ENCODE results near the gene DDI1. TPM values are rescaled to one million over a fixed set of nuclear protein-coding genes. Genes with fewer than 3 reads are reported as not detected.

DDI1 gene
- polyA plus RNA-seq, result not detected

GRCh38 chr11:104036588-104036987 is at the start of gene DDI1:
Gene DDI1, plus strand, starts transcription at chr11:104036640. Its CDS starts 183 bp downstream, at chr11:104036823.
- Histone ChIP-seq H3K4me1 (ENCODE audit: control insufficient read depth in 2 of 2, insufficient read depth in 2 of 2, low read length in 1 of 2) (no peaks in the 10 kb centered on the region), H3K27me3 (ENCODE audit: control insufficient read depth in 1 of 2, insufficient read depth in 2 of 2, low read length in 2 of 2) (no peaks in the 10 kb centered on the region), H3K9me3 (ENCODE audit: control insufficient read depth in 2 of 2, insufficient read depth in 1 of 2, low read depth in 1 of 2, low read length in 1 of 2) (peaks cover 5 to 6% of the 10 kb centered on the region in 2 donors), H3K27ac (ENCODE audit: low read depth in 2 of 2, low read length in 1 of 2) (no peak within 1 kb of the TSS), H3K4me3 (ENCODE audit: low read depth in 1 of 2, low read length in 2 of 2) (no peak within 1 kb of the TSS), H3K36me3 (ENCODE audit: control insufficient read depth in 2 of 2, insufficient read depth in 2 of 2, low read length in 1 of 2) (no peaks in the 10 kb centered on the region)
- WGBS, 2 donors, result 97% methylated on average over 24 to 26 of the region's 26 CpGs

GRCh38 chr11:103987629-103988594 is 48.5 kb upstream of the DDI1 start:
- Histone ChIP-seq H3K27ac (ENCODE audit: low read depth in 2 of 2, low read length in 1 of 2) (no peak overlapping the region), H3K27me3 (ENCODE audit: control insufficient read depth in 1 of 2, insufficient read depth in 2 of 2, low read length in 2 of 2) (no peaks in the 10 kb centered on the region), H3K9me3 (ENCODE audit: control insufficient read depth in 2 of 2, insufficient read depth in 1 of 2, low read depth in 1 of 2, low read length in 1 of 2) (no peaks in the 10 kb centered on the region), H3K36me3 (ENCODE audit: control insufficient read depth in 2 of 2, insufficient read depth in 2 of 2, low read length in 1 of 2) (no peaks in the 10 kb centered on the region), H3K4me3 (ENCODE audit: low read depth in 1 of 2, low read length in 2 of 2) (no peak overlapping the region), H3K4me1 (ENCODE audit: control insufficient read depth in 2 of 2, insufficient read depth in 2 of 2, low read length in 1 of 2) (no peaks in the 10 kb centered on the region)
- 77 to 81% methylated on average over 9 of the region's 9 CpGs for WGBS, 2 donors

- 58 to 62% methylated on average over 4 of the region's 4 CpGs for WGBS, 2 donors
- Histone ChIP-seq H3K27me3 (ENCODE audit: control insufficient read depth in 1 of 2, insufficient read depth in 2 of 2, low read length in 2 of 2) (no peaks in the 10 kb centered on the region), H3K36me3 (ENCODE audit: control insufficient read depth in 2 of 2, insufficient read depth in 2 of 2, low read length in 1 of 2) (no peaks in the 10 kb centered on the region), H3K4me3 (ENCODE audit: low read depth in 1 of 2, low read length in 2 of 2) (no peak overlapping the region), H3K4me1 (ENCODE audit: control insufficient read depth in 2 of 2, insufficient read depth in 2 of 2, low read length in 1 of 2) (no peaks in the 10 kb centered on the region), H3K27ac (ENCODE audit: low read depth in 2 of 2, low read length in 1 of 2) (no peak overlapping the region), H3K9me3 (ENCODE audit: control insufficient read depth in 2 of 2, insufficient read depth in 1 of 2, low read depth in 1 of 2, low read length in 1 of 2) (no peaks in the 10 kb centered on the region)
These were observed 47.9 kb upstream of the DDI1 start for GRCh38 chr11:103988595-103988969.

GRCh38 chr11:103993507-103993906 is 42.9 kb upstream of the DDI1 start:
- H3K9me3 ChIP-seq (ENCODE audit: control insufficient read depth in 2 of 2, insufficient read depth in 1 of 2, low read depth in 1 of 2, low read length in 1 of 2), result no peaks in the 10 kb centered on the region
- no peaks in the 10 kb centered on the region for H3K36me3 ChIP-seq (ENCODE audit: control insufficient read depth in 2 of 2, insufficient read depth in 2 of 2, low read length in 1 of 2)
- H3K4me1 ChIP-seq (ENCODE audit: control insufficient read depth in 2 of 2, insufficient read depth in 2 of 2, low read length in 1 of 2), result no peaks in the 10 kb centered on the region
- H3K27ac ChIP-seq (ENCODE audit: low read depth in 2 of 2, low read length in 1 of 2), result no peak overlapping the region
- no peak overlapping the region for H3K4me3 ChIP-seq (ENCODE audit: low read depth in 1 of 2, low read length in 2 of 2)
- no peaks in the 10 kb centered on the region for H3K27me3 ChIP-seq (ENCODE audit: control insufficient read depth in 1 of 2, insufficient read depth in 2 of 2, low read length in 2 of 2)

- Histone ChIP-seq H3K9me3 (ENCODE audit: control insufficient read depth in 2 of 2, insufficient read depth in 1 of 2, low read depth in 1 of 2, low read length in 1 of 2) (no peaks in the 10 kb centered on the region), H3K4me1 (ENCODE audit: control insufficient read depth in 2 of 2, insufficient read depth in 2 of 2, low read length in 1 of 2) (no peaks in the 10 kb centered on the region), H3K27ac (ENCODE audit: low read depth in 2 of 2, low read length in 1 of 2) (no peak overlapping the region), H3K27me3 (ENCODE audit: control insufficient read depth in 1 of 2, insufficient read depth in 2 of 2, low read length in 2 of 2) (no peaks in the 10 kb centered on the region), H3K36me3 (ENCODE audit: control insufficient read depth in 2 of 2, insufficient read depth in 2 of 2, low read length in 1 of 2) (no peaks in the 10 kb centered on the region), H3K4me3 (ENCODE audit: low read depth in 1 of 2, low read length in 2 of 2) (no peak overlapping the region)
- WGBS, 2 donors, result 86 to 88% methylated on average over 1 of the region's 1 CpG
These were observed 42.3 kb upstream of the DDI1 start for GRCh38 chr11:103994094-103994493.

- peaks cover 0 to 3% of the 10 kb centered on the region in 2 donors for H3K27me3 ChIP-seq (ENCODE audit: control insufficient read depth in 1 of 2, insufficient read depth in 2 of 2, low read length in 2 of 2)
- no peaks in the 10 kb centered on the region for H3K36me3 ChIP-seq (ENCODE audit: control insufficient read depth in 2 of 2, insufficient read depth in 2 of 2, low read length in 1 of 2)
- no peaks in the 10 kb centered on the region for H3K4me1 ChIP-seq (ENCODE audit: control insufficient read depth in 2 of 2, insufficient read depth in 2 of 2, low read length in 1 of 2)
- H3K27ac ChIP-seq (ENCODE audit: low read depth in 2 of 2, low read length in 1 of 2), result no peak overlapping the region
- no peaks in the 10 kb centered on the region for H3K9me3 ChIP-seq (ENCODE audit: control insufficient read depth in 2 of 2, insufficient read depth in 1 of 2, low read depth in 1 of 2, low read length in 1 of 2)
- 79 to 84% methylated on average over 2 of the region's 2 CpGs for WGBS, 2 donors
- H3K4me3 ChIP-seq (ENCODE audit: low read depth in 1 of 2, low read length in 2 of 2), result no peak overlapping the region
These were observed 41.9 kb upstream of the DDI1 start for GRCh38 chr11:103994518-103994917.

- Histone ChIP-seq H3K27ac (ENCODE audit: low read depth in 2 of 2, low read length in 1 of 2) (no peak overlapping the region), H3K4me1 (ENCODE audit: control insufficient read depth in 2 of 2, insufficient read depth in 2 of 2, low read length in 1 of 2) (no peaks in the 10 kb centered on the region), H3K9me3 (ENCODE audit: control insufficient read depth in 2 of 2, insufficient read depth in 1 of 2, low read depth in 1 of 2, low read length in 1 of 2) (no peaks in the 10 kb centered on the region), H3K36me3 (ENCODE audit: control insufficient read depth in 2 of 2, insufficient read depth in 2 of 2, low read length in 1 of 2) (no peaks in the 10 kb centered on the region), H3K4me3 (ENCODE audit: low read depth in 1 of 2, low read length in 2 of 2) (no peak overlapping the region), H3K27me3 (ENCODE audit: control insufficient read depth in 1 of 2, insufficient read depth in 2 of 2, low read length in 2 of 2) (peaks cover 3% of the 10 kb centered on the region in 2 donors)
- 91 to 93% methylated on average over 4 of the region's 4 CpGs for WGBS, 2 donors
These were observed 40.5 kb upstream of the DDI1 start for GRCh38 chr11:103995896-103996295.

- 92% methylated on average over 1 of the region's 1 CpG for WGBS, 2 donors
- Histone ChIP-seq H3K36me3 (ENCODE audit: control insufficient read depth in 2 of 2, insufficient read depth in 2 of 2, low read length in 1 of 2) (no peaks in the 10 kb centered on the region), H3K4me3 (ENCODE audit: low read depth in 1 of 2, low read length in 2 of 2) (no peak overlapping the region), H3K9me3 (ENCODE audit: control insufficient read depth in 2 of 2, insufficient read depth in 1 of 2, low read depth in 1 of 2, low read length in 1 of 2) (no peaks in the 10 kb centered on the region), H3K27me3 (ENCODE audit: control insufficient read depth in 1 of 2, insufficient read depth in 2 of 2, low read length in 2 of 2) (peaks cover 3% of the 10 kb centered on the region in 2 donors), H3K27ac (ENCODE audit: low read depth in 2 of 2, low read length in 1 of 2) (no peak overlapping the region), H3K4me1 (ENCODE audit: control insufficient read depth in 2 of 2, insufficient read depth in 2 of 2, low read length in 1 of 2) (no peaks in the 10 kb centered on the region)
These were observed 39.4 kb upstream of the DDI1 start for GRCh38 chr11:103997082-103997481.

- WGBS, 2 donors, result 87 to 94% methylated on average over 5 of the region's 5 CpGs
- H3K4me1 ChIP-seq (ENCODE audit: control insufficient read depth in 2 of 2, insufficient read depth in 2 of 2, low read length in 1 of 2), result no peaks in the 10 kb centered on the region
- H3K9me3 ChIP-seq (ENCODE audit: control insufficient read depth in 2 of 2, insufficient read depth in 1 of 2, low read depth in 1 of 2, low read length in 1 of 2), result no peaks in the 10 kb centered on the region
- H3K36me3 ChIP-seq (ENCODE audit: control insufficient read depth in 2 of 2, insufficient read depth in 2 of 2, low read length in 1 of 2), result no peaks in the 10 kb centered on the region
- H3K27me3 ChIP-seq (ENCODE audit: control insufficient read depth in 1 of 2, insufficient read depth in 2 of 2, low read length in 2 of 2), result peaks cover 3% of the 10 kb centered on the region in 2 donors
- H3K4me3 ChIP-seq (ENCODE audit: low read depth in 1 of 2, low read length in 2 of 2), result no peak overlapping the region
- H3K27ac ChIP-seq (ENCODE audit: low read depth in 2 of 2, low read length in 1 of 2), result no peak overlapping the region
These were observed 37.5 kb upstream of the DDI1 start for GRCh38 chr11:103998826-103999508.

Measured in esophagus (tissue), 2 donors.